Vagina (tissue), 2 donors: Measurements from ENCODE around the gene HNRNPA3. TPM values are rescaled to one million over a fixed set of nuclear protein-coding genes. Genes with fewer than 3 reads are reported as not detected.

Experiments used
- DNase-seq, 2 donors: peaks; one replicate each; pipeline ENCODE4 v3.0.0-alpha.2; 2017; ENCODE audit errors: extremely low spot score in 2 of 2
- H3K27ac ChIP-seq: fragments of 200-600 bp; sonication (generic); one replicate; pipeline ENCODE4 v1.5.1; 2019
- H3K27me3 ChIP-seq: fragments of 200-600 bp; sonication (generic); one replicate; pipeline ENCODE4 v1.5.1; 2019
- H3K36me3 ChIP-seq, 2 donors: fragments of 200-600 bp; sonication (generic); one replicate each; pipeline ENCODE4 v1.5.1; 2017 to 2019
- H3K4me1 ChIP-seq: fragments of 200-600 bp; sonication (generic); one replicate; pipeline ENCODE4 v1.5.1; 2019
- H3K4me3 ChIP-seq, 2 donors: fragments of 200-600 bp; sonication (generic); 1 replicate in 1 of 2; 2 replicates in 1 of 2; pipeline ENCODE4 v1.5.1; 2016 to 2019
- H3K9me3 ChIP-seq: fragments of 200-600 bp; sonication (generic); one replicate; pipeline ENCODE4 v1.5.1; 2019
- POLR2A ChIP-seq, 2 donors: fragments of 450-650 bp; IDR thresholded peaks; one replicate each; pipeline ENCODE4 v1.6.1; 2017; ENCODE audit warnings: antibody characterized with exemption in 2 of 2, mild to moderate bottlenecking in 2 of 2, moderate library complexity in 2 of 2
- POLR2AphosphoS5 ChIP-seq, 2 donors: sonication (generic); formaldehyde crosslinking; IDR thresholded peaks; one replicate each; pipeline ENCODE4 v1.9.0; 2017; ENCODE audit warnings: antibody characterized with exemption in 2 of 2, mild to moderate bottlenecking in 2 of 2, low read depth in 1 of 2; ENCODE audit not compliant: insufficient read depth in 1 of 2
- intact Hi-C: fragments of 100-400 bp; cut with DNase I; formaldehyde crosslinking; loops from one replicate; pipeline ENCODE4 v1.15.1; 2023
- microRNA-seq: library from miRNA; unstranded; fragments of <30 nt; microRNA quantifications from one replicate; pipeline ENCODE4, GENCODE V29; 2017; ENCODE audit warnings: borderline number of aligned reads, borderline replicate concordance
- small RNA-seq: library from RNA; depleted of rRNA; stranded (forward); fragments of <200 nt; gene quantifications from one replicate; pipeline ENCODE3, GENCODE V24; 2016
- total RNA-seq: library from RNA; depleted of rRNA; stranded (reverse); fragments of >200 nt; gene quantifications from one replicate; pipeline ENCODE4 v1.2.3, GENCODE V29; 2016
- TF ChIP-seq, protein P1 (sequence below), 3 experiments: fragments of 450-650 bp in 2 of 3; fragments of 200-600 bp in 1 of 3; sonication (generic) in 1 of 3; IDR thresholded peaks; one replicate each; pipeline ENCODE4 v1.5.1; 2017 to 2019; ENCODE audit warnings: antibody characterized with exemption in 3 of 3, mild to moderate bottlenecking in 2 of 3, moderate library complexity in 2 of 3

The HNRNPA3 gene
- total RNA-seq, 1 donor from 2014 or later: 77.8 TPM

DNA sequence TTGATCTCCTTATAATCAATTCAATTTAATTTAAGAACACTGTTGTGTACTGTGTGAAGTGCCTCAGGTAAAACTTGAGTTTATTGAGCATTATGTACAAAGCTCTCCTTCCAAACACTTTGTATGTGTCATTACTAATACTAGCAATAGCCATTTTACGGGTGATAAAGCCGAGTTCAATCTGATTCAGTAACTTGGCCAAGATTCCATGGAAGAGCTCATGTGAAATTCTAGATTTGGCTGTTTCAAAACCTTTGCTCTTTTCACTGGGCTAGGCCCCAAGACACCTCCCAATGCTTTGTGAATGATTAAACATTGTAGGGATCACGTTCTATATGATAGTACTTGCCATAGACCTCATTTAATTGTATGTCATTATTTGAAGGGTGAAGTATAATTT lies 60.8 kb downstream of the HNRNPA3 start:
- peak overlapping the region; percentile 39 for H3K27ac ChIP-seq
- no peak overlapping the region for H3K4me3 ChIP-seq
- peaks cover 34% of the 10 kb centered on the region for H3K4me1 ChIP-seq
- TF ChIP-seq POLR2AphosphoS5 (IDR thresholded peaks at IDR 0.05; ENCODE audit: insufficient read depth in 1 of 2, low read depth in 1 of 2): peak in 1 of 2 donors; percentile 59
- no peak for TF ChIP-seq POLR2A (IDR thresholded peaks at IDR 0.05)
- TF ChIP-seq, protein P1, sequence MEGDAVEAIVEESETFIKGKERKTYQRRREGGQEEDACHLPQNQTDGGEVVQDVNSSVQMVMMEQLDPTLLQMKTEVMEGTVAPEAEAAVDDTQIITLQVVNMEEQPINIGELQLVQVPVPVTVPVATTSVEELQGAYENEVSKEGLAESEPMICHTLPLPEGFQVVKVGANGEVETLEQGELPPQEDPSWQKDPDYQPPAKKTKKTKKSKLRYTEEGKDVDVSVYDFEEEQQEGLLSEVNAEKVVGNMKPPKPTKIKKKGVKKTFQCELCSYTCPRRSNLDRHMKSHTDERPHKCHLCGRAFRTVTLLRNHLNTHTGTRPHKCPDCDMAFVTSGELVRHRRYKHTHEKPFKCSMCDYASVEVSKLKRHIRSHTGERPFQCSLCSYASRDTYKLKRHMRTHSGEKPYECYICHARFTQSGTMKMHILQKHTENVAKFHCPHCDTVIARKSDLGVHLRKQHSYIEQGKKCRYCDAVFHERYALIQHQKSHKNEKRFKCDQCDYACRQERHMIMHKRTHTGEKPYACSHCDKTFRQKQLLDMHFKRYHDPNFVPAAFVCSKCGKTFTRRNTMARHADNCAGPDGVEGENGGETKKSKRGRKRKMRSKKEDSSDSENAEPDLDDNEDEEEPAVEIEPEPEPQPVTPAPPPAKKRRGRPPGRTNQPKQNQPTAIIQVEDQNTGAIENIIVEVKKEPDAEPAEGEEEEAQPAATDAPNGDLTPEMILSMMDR (IDR thresholded peaks at IDR 0.05): no peak
- intact Hi-C loops: no loop called here
- H3K27me3 ChIP-seq: no peaks in the 10 kb centered on the region
- no peak for DNase-seq
- H3K9me3 ChIP-seq: no peaks in the 10 kb centered on the region
- no peaks in the 10 kb centered on the region for H3K36me3 ChIP-seq

Small RNA genes lying within 50 kb of the gene (microRNA-seq; reads per million reads assigned to microRNA genes)
- not detected for gene MIR3128

Small RNA genes lying within 50 kb of the gene (small RNA-seq; reads per million reads assigned to genes)
- gene MIR3128: not detected
- gene RF00019: not detected

Other genes with a start within 250 kb of the HNRNPA3 start
- 147 TPM for gene NFE2L2, start 51.9 kb downstream of the HNRNPA3 start, total RNA-seq
- 27.3 TPM for gene AGPS, start 180.0 kb downstream of the HNRNPA3 start, total RNA-seq